Measurements from ENCODE around the gene PRAME. TPM values are rescaled to one million over a fixed set of nuclear protein-coding genes. Genes with fewer than 3 reads are reported as not detected.

The PRAME gene
- total RNA-seq, 1 experiment from 2014 or later = 17.1 TPM

DNA sequence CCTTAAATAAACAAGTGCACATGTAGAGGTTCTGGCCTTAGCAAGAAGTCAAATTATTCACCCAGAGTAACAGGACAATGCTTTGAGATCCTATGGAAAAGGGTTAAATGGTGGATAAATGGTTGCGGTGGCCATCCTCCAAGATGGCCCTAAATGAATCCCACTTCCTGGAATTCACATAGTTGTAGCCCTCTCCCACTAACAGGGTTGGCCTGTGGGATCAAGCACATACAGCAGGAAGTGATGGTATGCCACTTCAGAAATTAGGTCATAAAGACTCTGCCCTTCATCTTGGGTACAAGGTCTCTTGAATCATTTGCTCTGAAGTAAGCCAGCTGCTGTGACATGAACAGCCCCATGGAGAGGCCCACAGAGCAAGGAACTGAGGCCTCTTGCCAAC, 52.3 kb downstream of the PRAME start:
- no peak overlapping the region for H2AFZ ChIP-seq (ENCODE audit: low read length)
- intact Hi-C loops (cut with micrococcal nuclease) = no loop called here
- no peak overlapping the region for H3K4me2 ChIP-seq (ENCODE audit: low read length)
- H3K79me2 ChIP-seq (ENCODE audit: low read length) = no peaks in the 10 kb centered on the region
- no peaks in the 10 kb centered on the region for H4K20me1 ChIP-seq (ENCODE audit: low read length)
- no peak overlapping the region for H3K9ac ChIP-seq (ENCODE audit: low read length)
- CTCF ChIA-PET = interaction anchor here (0.6 kb wide), 1 partner anchor 42 kb away, joined by 3 read pairs; no protein-coding TSS in a partner anchor
- H3K36me3 ChIP-seq (ENCODE audit: low read depth, low read length) = no peaks in the 10 kb centered on the region
- POLR2A ChIA-PET (ENCODE audit: unreplicated experiment) = no interaction called here
- H3K4me3 ChIP-seq (ENCODE audit: low read length) = no peak overlapping the region
- no peaks in the 10 kb centered on the region for H3K27me3 ChIP-seq (ENCODE audit: low read length)
- no peak for DNase-seq
- H3F3A ChIP-seq (ENCODE audit: low read length, unreplicated experiment) = no peaks in the 10 kb centered on the region
- H3K9me2 ChIP-seq (replicated peaks; ENCODE audit: low read length) = no peaks in the 10 kb centered on the region
- BruUV-seq (replicated peaks) = no TSS peak
- no peaks in the 10 kb centered on the region; the same call in 1 of the 2 replicates for H3K4me1 ChIP-seq (ENCODE audit: insufficient read depth, low read length)
- TF ChIP-seq, protein P1, sequence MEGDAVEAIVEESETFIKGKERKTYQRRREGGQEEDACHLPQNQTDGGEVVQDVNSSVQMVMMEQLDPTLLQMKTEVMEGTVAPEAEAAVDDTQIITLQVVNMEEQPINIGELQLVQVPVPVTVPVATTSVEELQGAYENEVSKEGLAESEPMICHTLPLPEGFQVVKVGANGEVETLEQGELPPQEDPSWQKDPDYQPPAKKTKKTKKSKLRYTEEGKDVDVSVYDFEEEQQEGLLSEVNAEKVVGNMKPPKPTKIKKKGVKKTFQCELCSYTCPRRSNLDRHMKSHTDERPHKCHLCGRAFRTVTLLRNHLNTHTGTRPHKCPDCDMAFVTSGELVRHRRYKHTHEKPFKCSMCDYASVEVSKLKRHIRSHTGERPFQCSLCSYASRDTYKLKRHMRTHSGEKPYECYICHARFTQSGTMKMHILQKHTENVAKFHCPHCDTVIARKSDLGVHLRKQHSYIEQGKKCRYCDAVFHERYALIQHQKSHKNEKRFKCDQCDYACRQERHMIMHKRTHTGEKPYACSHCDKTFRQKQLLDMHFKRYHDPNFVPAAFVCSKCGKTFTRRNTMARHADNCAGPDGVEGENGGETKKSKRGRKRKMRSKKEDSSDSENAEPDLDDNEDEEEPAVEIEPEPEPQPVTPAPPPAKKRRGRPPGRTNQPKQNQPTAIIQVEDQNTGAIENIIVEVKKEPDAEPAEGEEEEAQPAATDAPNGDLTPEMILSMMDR (conservative IDR thresholded peaks at IDR 0.05; ENCODE audit: low read depth, low read length) = no peak
- TF ChIP-seq EZH2phosphoT487 (IDR thresholded peaks at IDR 0.05; ENCODE audit: borderline replicate concordance, low read length) (no peak), EZH2 (IDR thresholded peaks at IDR 0.05; ENCODE audit: low read length, unreplicated experiment) (no peak)
- no peaks in the 10 kb centered on the region for H3K9me3 ChIP-seq (ENCODE audit: low read length)
- no peak overlapping the region for H3K27ac ChIP-seq (ENCODE audit: low read length)
- ATAC-seq = no peak

DNA sequence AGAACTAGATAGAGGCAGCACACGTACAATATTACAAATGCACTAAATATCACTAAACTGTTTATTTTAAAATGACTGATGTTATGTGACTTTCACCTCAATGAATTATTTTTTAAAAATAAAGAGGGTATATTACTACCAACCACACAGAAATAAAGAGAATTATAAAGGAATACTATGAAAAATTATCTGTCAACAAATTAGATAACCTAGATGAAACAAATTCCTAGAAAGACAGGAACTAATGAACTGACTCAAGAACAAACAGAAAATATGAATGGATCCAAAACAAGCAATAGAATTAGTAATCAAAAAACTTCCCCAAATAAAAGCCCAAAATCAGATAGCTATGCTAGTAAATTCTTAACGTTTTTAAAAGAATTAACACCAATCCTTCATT, 60.8 kb downstream of the PRAME start:
- Histone ChIP-seq H3K27me3 (ENCODE audit: low read length) (no peaks in the 10 kb centered on the region), H3F3A (ENCODE audit: low read length, unreplicated experiment) (no peaks in the 10 kb centered on the region), H3K9ac (ENCODE audit: low read length) (no peak overlapping the region), H3K4me1 (ENCODE audit: insufficient read depth, low read length) (no peaks in the 10 kb centered on the region), H3K79me2 (ENCODE audit: low read length) (no peaks in the 10 kb centered on the region), H4K20me1 (ENCODE audit: low read length) (no peaks in the 10 kb centered on the region), H3K4me3 (ENCODE audit: low read length) (no peak overlapping the region), H2AFZ (ENCODE audit: low read length) (no peak overlapping the region), H3K4me2 (ENCODE audit: low read length) (no peak overlapping the region), H3K27ac (ENCODE audit: low read length) (no peak overlapping the region), H3K9me2 (replicated peaks; ENCODE audit: low read length) (no peaks in the 10 kb centered on the region), H3K36me3 (ENCODE audit: low read depth, low read length) (no peaks in the 10 kb centered on the region), H3K9me3 (ENCODE audit: low read length) (no peaks in the 10 kb centered on the region)
- BruUV-seq (replicated peaks) = no TSS peak
- ATAC-seq (no peak), DNase-seq (no peak)
- intact Hi-C loops (cut with micrococcal nuclease) = no loop called here
- CTCF ChIA-PET = no interaction called here
- POLR2A ChIA-PET (ENCODE audit: unreplicated experiment) = interaction anchor here (0.7 kb wide), 1 partner anchor 61 kb away, joined by 4 read pairs; the partner anchor contains the start of gene PRAME
- TF ChIP-seq EZH2phosphoT487 (IDR thresholded peaks at IDR 0.05; ENCODE audit: borderline replicate concordance, low read length) (no peak), EZH2 (IDR thresholded peaks at IDR 0.05; ENCODE audit: low read length, unreplicated experiment) (no peak)
- TF ChIP-seq, protein P1 (conservative IDR thresholded peaks at IDR 0.05; ENCODE audit: low read depth, low read length) = no peak

Other genes starting within 250 kb of the PRAME start
- gene ZNF280B, start 50.5 kb downstream of the PRAME start, total RNA-seq (2014; rRNA removed) = 0.66 and 1.7 TPM in 2 replicates
- gene ZNF280A, start 39.0 kb downstream of the PRAME start, total RNA-seq (2014; rRNA removed) = not detected in 2 replicates
- gene GGTLC2, start 85.3 kb upstream of the PRAME start, total RNA-seq (2014; rRNA removed) = not detected in 2 replicates